RWPE1 (cell line): ENCODE measurements around the gene OTULIN.

Experiments used
- CTCF ChIA-PET: fragments of 350-600 bp; sonication (Branson Sonifier 250); formaldehyde crosslinking; extraction: SDS; loops from one replicate; lab custom pipeline; 2021; lab: Yijun Ruan, JAX
- POLR2A ChIA-PET: fragments of 400-600 bp; formaldehyde crosslinking; extraction: SDS; loops from one replicate; lab custom pipeline; 2020; ENCODE audit warnings: antibody characterized with exemption; ENCODE audit not compliant: low non-redundant PET; lab: Yijun Ruan, JAX
- DNase-seq: peaks from one replicate; pipeline ENCODE4 v3.0.0; 2012; ENCODE audit warnings: low spot score
- H3K27ac ChIP-seq: fragments of 450-650 bp; 2 replicates; pipeline ENCODE4 v1.5.1; 2017
- CTCF ChIP-seq: fragments of 450-650 bp; conservative IDR thresholded peaks from 2 replicates; pipeline ENCODE4 v1.5.1; 2017; ENCODE audit warnings: low read depth, mild to moderate bottlenecking

The OTULIN gene

GRCh38 chr5:14741801-14742440 is 77.4 kb downstream of the OTULIN start:
- no peak for TF ChIP-seq CTCF
- ChIA-PET POLR2A (no interaction called here), CTCF (interaction anchor here (0.5 kb wide), 1 partner anchor 1812 kb away, joined by 3 read pairs; no protein-coding TSS in a partner anchor)
- no peak overlapping the region for H3K27ac ChIP-seq
- no peak for DNase-seq

- ChIA-PET CTCF (interaction anchor here (0.5 kb wide), 1 partner anchor 1812 kb away, joined by 3 read pairs; no protein-coding TSS in a partner anchor), POLR2A (no interaction called here)
- no peak for DNase-seq
- no peak for TF ChIP-seq CTCF
- no peak overlapping the region for H3K27ac ChIP-seq
These were observed 78.0 kb downstream of the OTULIN start for GRCh38 chr5:14742498-14742897.

DNA sequence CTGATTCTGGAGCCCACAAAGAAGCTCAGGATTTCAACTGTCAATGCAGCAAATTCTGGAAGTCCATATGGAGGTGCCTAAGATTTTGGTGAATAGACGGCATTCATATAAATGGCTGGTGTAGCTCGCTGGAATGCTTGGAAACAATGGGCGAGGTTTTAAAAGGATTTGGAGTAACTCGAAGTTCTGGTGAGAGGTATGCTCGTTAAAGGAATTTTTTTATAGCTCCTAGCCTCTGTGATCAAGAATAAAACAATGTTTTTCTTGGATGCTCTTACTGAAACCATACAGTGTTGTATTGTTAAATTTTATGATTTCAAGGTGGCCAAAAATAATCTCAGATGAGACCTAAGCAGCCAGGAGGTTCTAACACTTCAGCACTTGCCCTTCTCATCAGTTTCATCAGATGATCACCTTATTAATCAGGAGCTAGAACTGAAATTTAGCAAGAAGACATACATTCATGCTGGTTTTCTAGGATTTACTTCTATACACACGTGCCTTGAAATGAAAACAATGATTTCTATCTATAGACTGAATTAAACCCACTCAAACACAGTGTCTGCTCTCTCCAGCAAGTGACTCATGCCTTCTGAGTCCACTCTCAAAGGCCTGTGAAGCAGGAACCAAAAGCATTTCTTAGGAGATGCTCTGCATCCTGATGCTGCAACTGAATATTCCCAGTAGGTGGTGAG is 79.2 kb downstream of the OTULIN start:
- ChIA-PET CTCF (interaction anchor here (0.7 kb wide), 1 partner anchor 129 kb away, joined by 3 read pairs; no protein-coding TSS in a partner anchor), POLR2A (no interaction called here)
- peak overlapping the region; percentile 52 for H3K27ac ChIP-seq
- TF ChIP-seq CTCF = no peak
- DNase-seq = no peak

DNA sequence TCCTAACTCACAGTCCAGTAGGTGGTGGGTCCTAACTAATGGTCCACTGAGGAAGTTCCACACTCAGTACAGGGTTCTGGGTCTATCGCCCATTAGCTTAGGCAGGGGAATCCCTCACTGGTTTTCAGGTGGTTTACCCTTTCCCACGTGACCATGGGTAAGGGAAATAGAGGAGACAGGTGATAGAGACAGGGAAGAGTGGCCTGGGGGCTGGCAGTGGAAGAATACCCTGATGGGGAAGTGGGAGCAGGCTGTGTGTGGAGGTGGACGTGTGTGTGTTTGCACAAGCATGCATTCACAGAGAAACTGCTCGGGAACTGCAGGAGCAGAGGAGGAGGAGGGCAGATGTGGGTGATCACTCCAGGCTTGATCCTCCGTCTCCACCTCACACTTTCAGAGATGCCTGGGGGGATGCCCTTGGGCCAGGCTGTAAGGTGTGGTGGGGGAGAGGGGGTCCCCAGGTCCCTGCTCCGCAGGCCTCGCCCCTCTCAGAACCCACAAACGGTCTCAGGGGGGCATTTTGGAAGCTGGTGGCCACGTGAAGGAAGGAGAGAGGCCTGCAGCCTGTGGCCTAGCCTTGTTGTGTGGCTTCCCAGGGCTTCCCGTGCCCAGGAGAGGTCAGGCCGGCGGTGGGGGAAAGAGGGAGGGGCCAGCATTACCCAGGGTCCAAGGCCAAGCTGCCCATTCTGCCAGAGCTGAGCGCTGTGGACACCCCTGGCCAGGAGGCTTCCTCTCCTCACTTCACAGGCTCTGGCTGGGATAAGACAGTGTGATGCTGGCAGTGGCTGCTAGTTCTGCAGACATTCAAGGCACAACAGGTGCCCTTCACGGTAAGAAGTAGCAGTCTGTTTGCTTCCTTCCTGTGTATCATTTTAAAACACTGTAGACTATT is 80.0 kb downstream of the OTULIN start:
- no peak for TF ChIP-seq CTCF
- POLR2A ChIA-PET = no interaction called here
- peak overlapping the region; percentile 52 for H3K27ac ChIP-seq
- no peak for DNase-seq
- CTCF ChIA-PET = no interaction called here

DNA sequence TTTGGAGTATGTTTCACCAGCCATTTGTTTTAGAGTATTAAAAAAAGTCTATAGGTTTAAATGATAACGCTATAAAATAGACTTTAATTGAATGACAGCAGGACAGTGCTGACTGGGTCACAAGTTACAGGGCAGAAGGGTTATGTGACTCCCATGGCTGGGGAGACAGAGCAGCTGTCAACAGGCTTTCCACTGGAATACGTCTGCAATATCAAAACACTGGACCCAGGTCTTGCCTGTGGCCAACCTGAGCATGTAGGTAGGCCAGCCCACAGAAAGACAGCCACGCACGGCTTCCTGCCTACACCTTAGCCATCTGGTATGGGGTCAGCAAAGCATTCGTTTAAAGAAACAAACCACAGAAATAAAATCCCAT is 80.7 kb downstream of the OTULIN start:
- H3K27ac ChIP-seq = peak overlapping the region; percentile 52; the same call in 1 of the 2 replicates
- no peak for TF ChIP-seq CTCF
- DNase-seq = no peak
- POLR2A ChIA-PET = no interaction called here
- CTCF ChIA-PET = no interaction called here

DNA sequence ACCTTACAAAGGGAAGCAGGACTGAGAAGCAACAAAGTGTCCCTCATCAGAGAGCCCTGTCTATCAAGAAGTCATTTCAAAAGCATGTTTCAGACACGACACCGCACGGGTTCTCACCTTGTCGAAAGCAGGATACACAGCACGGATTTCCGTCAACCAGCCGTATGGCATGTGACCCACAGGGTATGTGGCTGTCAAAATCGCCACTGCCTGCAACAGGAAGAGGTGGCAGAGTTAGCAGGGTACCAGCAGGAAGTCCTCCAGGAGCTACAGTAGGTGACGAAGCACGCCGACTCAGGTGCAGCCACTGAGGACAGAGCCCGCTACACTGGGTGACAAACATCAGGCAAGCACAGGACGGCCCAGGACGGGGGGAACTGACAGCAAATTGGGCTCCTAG is 81.2 kb downstream of the OTULIN start:
- ChIA-PET POLR2A (no interaction called here), CTCF (no interaction called here)
- H3K27ac ChIP-seq = no peak overlapping the region
- TF ChIP-seq CTCF = no peak
- no peak for DNase-seq
